ENCODE measurements around the gene CES4A.
A peak's percentile ranks its signal among the peaks of the same experiment; 100 is the strongest.
"Not testable (repeated sequence)": the region's sequence is repeated elsewhere in the genome, so short reads cannot be mapped to it uniquely, and the experiment has no call there.

CES4A gene

DNA sequence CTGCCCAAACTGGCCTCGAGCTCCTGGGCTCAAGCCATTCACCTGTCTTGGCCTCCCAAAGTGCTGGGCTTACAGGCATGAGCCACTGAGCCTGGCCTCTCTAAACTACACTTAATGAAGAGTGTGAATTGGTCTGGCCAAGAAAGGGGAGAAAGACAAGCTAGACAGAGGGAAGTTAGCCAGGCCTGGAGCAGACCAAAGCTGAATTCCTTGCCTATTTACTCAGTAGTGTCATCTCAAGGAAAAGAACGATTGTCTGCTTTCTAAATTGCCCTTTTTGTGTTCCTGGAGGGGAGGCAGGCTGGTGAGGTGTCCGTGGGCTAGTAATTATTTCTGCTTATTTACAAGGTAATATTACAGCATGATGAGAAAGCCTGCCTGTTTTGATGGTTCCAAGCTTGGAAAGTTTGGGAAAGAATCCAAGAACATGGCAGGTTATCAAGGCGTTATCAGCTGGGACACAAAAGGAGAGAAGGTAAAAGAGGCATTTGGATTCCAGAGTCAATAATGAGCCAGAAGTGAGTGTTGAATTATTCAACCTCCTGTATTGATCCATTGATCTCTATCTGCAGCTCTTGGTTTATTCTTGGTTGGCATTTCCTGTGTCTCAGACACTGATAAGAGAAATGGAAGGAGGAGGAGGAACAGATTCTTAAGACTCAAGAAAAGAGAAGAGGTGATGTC lies 34.3 kb downstream of the CES4A start:
- peak; percentile 56 for DNase-seq (ENCODE audit: low spot score)

DNA sequence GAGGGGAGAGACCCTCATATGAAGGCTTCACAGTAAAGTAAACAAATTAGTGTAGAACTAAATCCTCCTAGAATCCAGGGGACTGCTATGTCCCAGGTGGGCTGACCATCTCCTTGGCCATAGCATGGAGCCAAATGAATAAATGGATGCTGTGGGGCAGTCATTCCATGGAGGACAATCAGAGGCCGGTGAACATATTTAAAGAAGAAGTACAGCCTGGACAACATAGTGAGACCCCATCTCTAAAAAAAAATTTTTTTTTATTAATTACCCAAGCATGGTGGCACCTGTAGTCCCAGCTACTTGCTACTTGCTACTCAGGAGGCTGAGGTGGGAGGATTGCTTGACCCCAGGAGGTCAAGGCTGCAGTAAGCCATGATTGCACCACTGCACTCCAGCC lies 35.3 kb downstream of the CES4A start:
- no peak for DNase-seq (ENCODE audit: low spot score)

DNA sequence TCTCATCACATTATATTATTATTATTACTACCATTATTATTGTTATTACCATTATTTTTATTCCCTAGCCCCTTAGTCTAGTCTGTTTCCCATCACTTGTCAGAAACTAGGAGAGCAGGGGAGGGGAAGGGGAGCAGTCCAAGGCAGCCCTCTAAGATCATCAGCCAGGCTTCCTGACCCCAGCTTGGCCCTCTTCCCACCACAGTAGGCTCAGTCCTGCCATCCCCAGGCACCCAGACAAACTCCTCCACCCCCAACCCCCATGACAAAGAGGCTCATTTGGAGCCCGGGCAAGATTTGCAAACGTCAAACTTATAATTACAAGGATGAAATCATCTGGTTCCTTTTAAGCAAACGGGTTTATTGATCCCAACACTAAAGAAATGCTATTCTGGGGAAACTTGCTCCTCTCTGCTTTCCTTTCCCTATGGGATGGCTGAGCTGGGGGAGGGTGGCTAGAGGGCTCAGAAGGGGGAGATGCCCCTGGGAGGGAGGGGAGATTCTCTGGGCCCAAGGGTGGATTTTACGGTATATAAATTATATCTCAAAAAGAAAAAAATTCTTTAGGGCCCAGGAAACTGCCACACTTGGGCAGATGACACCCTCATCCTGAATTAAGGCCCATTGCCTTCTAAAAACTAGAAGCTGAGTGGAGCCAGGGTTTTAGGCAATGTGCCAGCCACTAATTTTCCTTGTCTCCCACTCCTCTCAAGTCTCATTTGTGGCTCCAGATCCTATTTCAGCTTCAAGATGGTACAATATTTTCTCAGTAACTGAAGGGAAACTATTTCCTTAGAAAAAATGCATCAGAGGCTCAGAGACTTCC lies 36.2 kb downstream of the CES4A start:
- DNase-seq (ENCODE audit: low spot score), result no peak

DNA sequence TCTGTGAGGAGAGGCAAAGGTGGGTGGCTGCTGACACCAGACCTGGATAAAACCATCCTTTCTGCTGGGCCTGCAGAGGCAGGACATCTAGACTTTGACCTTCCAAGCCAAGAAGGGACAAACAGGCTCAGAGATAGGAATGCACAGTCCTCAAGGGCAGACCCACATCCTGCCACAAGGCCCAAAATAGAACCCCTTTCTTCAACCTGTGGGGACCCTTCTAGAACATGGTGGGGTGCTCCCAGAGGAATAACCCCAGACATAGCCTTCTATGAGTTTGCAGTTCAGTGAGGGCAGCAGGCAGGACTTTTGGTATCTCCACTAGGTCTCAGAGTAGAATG lies 36.8 kb downstream of the CES4A start:
- DNase-seq (ENCODE audit: low spot score), result no peak

DNA sequence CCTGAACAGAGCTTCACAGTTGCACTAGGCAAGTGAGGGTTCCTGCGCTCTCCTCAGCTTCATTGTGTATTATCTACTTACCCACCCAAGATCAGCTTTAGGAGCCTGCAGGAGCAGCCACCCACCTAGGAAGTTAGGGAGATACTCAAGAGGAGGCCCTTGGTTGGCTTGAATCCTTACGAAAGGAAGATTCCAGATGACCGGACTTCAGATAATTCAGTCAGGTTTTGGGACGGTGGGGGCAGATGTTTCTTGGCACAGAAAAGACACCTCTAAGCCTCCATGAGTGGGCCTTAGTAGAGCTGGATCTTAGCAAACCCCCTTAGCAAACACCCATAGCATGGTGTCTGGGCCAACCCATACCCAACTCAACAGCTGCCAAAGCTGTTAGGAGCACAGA lies 38.2 kb downstream of the CES4A start:
- no peak for DNase-seq (ENCODE audit: low spot score)

DNA sequence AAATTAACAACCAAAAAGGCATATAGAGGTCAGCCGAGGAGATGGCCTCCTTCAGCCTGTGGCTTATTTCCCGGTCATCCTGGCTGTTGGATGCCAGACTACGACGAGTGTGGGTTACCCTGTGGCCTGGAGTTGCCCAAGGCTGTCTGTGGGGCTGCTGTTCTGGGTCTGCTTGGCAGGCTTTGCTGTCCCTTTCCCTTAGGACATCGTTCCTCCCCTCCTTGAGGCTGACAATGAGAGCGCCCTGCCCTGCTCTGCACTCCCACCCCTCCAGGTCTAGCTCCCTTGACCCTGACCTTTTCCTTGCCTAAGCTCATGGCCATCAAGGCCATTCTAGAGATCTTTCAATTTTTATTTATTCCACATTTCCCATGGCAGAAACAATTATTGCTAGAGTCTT lies 38.7 kb downstream of the CES4A start:
- DNase-seq (ENCODE audit: low spot score), result no peak

DNA sequence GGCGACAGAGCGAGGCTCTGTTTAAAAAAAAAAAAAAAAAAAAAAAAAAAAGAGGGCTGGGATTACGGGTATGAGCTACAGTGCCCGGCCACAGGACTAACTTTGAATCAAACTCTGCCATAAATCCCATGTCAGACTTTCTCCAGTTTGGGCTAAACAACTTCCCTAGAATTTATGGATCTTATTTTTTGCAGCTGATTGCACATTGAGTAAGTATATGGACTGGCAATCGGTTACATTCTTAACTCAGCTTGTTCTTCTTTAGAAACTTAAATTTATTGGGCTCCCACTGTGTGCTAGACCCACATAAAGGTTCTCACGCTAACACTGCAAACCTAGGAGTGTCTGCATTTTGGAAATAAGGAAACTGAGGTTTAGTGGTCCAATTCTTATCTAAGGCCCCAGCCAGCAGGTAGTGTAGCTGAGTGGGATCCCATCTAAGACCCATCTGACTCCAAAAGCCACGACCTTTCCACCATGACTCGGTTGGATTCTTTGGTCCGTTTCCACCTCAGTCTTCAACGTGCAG lies 39.8 kb downstream of the CES4A start:
- no peak for DNase-seq (ENCODE audit: low spot score)

DNA sequence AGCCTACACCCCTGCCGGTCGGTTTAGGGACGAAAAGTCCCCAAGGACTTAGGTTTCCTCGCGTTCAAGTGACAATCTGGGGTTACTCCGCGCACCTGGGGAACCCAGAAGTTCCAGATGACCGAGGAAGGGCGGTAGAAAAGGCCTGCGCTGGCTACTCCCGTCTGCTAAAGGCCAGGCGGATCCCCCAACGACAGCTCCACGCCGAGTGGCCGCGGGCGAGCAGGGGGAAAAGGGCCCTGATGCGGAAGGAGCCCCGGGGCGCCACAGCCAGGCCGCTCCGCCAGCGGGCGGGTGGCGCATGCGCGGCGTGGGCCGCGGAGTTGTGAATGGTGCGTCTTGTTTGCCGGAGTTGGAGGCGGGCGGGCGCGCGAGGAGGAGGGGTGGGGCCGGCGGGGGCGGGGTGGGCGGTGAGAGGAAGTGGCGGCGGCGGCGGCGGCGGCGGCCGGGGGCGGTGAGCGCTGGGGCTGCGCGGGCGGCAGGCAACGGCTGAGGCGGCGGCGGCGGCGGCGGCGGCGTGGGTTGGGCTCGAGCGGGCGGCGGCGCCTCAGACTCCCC lies 40.4 kb downstream of the CES4A start, which contains the start of gene CBFB:
TSS of gene CBFB (plus strand) at position 454 of the 558 bp plus-strand sequence. CDS start 259 bp downstream, outside the sequence.
- peak; percentile 100 for DNase-seq (ENCODE audit: low spot score)

DNA sequence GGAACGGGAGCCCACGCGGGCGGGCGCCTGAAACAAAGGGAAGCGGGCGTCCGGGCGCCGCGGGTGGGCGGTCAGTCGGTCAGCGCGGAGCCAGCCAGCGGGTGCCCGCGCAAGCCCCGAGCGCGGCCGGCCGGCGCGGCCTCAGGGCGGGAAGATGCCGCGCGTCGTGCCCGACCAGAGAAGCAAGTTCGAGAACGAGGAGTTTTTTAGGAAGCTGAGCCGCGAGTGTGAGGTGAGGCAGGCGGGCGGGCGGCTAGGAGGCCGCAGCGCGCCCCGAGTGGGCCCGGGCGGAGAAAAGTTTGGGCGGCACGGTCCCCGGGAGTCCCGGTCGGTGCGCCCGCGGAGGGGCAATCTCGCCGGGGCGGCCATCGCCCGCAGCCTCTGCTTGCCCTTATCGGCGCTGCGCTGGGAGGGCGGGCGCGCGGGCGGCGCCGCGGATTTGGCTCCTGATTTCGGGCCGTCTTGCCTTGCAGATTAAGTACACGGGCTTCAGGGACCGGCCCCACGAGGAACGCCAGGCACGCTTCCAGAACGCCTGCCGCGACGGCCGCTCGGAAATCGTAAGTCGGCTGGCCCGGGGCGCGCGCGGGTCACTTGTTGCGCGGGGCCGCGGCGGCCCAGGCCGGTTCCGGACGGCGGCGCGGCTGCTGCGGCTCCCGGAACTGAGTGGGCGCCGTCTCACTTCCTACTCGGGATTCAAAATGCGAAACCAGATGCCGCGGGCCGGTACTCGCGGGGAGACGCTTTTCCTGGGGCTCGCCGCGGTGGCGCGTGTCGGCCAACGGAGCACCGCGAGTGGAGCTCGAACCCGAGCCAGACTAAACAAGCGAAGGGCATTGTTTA lies 41.1 kb downstream of the CES4A start:
- DNase-seq (ENCODE audit: low spot score), result peak; percentile 83

DNA sequence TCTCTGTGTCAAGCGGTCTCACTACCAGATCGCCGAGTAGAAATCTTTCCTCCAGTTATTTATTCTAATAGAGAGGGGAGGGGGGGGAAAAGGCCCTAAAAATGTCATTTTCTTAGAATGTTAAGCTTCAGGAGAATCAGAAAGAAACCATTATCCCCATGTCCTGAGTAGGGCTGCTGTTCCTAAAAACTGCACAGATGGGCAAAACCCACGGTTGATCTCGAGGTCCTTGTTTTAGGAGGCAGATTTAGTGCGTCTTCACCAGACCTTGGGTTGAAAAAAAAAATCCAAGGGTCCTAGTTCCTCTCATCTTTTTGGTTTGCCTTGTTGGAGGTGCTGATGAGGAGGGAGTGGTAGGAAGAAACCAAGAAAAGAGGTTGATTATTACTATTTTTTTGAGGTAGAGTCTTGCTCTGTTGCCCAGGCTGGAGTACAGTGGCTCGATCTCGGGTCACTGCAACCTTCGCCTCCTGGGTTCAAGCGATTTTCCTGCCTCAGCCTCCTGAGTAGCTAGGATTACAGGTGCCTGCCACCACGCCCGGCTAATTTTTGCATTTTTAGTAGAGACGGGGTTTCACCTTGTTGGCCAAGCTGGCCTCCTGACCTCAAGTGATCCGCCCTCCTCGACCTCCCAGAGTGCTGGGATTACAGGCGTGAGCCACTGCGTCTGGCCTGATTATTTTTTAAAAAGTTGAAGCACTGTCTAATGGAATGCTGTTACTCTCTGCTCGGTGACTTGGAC lies 42.0 kb downstream of the CES4A start:
- no peak for DNase-seq (ENCODE audit: low spot score)

DNA sequence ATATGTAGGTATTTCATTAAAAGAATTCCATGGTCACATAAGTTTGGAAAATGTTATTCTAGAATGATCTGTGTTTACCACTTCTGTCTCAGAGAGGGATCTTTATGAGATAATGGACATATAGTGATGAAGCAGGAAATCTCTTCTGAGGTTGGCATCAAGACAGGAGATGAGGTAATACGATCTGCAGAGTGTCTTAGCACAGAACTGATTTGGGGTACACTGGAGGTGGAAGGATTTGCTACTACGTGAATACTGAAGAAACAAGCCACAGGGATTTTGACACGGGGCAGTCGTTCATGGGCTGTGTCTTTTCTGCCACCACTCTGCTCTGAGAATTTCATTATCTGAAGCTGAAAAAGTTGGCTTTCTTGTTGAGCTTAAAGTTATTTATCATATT lies 46.1 kb downstream of the CES4A start:
- DNase-seq (ENCODE audit: low spot score), result no peak

DNA sequence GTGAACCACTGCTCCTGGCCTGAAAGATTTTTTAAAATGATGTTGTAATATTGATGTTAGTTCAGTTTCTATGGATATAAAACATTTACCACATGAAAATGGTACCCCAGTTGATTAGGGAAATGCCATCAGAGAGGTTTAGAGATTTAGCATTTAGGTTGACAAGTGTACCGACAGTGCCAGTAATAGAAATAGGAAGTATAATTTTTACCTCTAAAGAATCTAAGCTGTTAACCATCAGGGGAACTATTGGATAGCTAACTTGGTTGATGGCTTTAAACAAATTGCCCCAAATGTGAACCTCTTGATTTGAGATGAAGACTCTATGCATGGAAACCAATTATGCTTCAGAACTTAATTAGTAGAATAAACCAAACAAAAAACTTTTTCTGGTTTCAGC lies 47.0 kb downstream of the CES4A start:
- DNase-seq (ENCODE audit: low spot score), result no peak

DNA sequence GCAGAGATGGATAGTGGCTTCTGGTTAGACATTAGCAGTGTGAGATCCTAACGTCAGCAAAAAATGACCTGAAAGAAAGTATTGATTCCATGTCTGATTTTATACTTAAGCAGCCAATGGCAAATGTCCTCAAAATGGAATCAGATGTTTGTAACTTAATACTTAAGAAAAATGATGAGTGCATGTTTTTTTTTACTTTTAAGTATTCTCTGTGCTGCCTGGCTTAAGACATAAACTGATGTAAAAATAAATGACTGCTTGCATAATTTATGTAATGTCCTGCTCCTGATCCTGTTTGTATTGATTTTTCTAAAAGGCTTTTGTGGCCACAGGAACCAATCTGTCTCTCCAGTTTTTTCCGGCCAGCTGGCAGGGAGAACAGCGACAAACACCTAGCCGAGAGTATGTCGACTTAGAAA lies 47.9 kb downstream of the CES4A start:
- DNase-seq (ENCODE audit: low spot score), result no peak

DNA sequence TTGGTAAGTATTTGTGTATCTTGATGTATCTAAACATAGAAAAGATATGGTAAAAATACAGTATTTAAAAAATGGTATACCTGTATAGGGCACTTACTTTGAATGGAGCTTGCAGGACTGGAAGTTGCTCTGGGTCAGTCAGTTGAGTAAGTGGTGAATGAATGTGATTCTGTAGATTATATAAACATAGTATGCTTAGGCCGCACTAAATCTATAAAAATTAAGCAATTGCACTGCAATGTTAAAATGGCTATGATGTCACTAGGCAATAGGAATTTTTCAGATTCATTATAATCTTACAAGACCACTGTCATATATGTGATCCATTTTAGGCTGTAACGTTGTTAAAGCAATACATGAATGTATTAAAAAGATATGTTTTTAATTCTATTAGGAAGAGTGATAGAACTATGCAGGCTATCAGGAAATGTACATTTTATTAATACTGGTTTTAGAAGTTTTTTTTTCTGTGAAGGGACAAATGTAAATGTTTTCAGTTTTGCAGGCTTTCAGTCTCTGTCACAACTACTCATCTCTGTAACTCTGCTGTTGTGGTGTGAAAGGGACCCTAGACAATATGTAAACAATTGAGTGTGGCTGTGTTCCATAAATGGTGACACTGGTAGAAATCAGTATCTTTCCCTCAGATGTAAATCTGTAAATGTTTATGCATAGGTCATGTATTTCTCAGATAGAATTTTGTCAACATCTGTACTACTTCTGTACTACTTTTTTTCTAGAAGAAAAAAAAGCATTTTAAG lies 51.1 kb downstream of the CES4A start:
- no peak for DNase-seq (ENCODE audit: low spot score)

DNA sequence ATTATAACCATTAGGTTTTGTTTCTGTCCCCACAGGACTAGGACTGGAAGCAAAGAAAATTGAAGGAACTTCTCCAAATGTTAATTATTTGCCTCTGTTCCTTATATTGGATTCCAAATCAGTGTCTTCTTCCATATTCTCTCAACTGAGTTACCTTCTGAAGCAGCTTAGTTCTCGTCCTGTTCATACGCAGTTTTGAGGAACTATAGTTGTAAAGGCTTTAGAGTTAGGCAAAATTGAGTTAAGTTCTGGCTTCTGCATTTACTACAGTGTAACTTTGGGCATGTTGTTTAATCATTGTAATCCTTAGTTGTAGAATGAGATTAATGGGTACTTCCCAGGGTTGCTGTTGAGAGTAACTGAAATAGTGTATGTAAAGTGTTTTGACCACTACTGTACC lies 51.8 kb downstream of the CES4A start:
- DNase-seq (ENCODE audit: low spot score), result no peak

DNA sequence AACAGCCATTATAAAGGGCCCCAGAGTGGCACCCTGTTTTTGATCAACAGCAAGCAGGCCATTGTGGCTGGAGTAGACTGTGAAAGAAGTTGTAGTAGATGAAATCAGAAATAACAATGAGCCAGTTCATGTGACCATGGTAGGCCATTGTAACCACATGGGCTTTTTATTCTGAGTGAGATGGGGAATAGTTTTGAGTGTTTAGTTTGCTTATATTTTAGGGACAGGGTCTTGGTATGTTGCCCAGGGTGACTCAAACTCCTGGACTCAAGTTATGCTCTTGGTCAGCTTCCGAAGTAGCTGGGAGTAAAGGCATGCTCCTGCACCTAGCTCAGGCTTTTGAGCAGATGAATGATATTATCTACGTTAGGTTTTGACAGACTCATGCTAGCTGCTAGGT lies 52.5 kb downstream of the CES4A start:
- no peak for DNase-seq (ENCODE audit: low spot score)

DNA sequence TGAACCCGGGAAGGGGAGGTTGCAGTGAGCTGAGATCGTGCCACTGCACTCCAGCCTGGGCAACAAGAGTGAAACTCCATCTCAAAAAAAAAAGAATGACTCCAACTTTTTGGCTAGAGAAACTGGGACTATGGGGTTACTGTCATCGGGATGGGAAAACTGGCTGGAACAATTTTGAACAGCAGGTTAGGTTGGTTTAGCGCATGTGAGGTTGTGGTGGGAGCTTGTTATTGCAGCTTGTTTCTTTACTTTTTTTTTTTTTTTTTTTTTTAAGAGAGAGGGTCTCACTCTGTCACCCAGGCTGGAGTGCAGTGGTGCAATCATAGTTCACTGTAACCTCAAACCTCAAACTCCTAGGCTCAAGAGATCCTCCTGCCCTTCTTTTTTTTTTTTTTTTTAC lies 53.1 kb downstream of the CES4A start:
- not testable (repeated sequence) for DNase-seq (ENCODE audit: low spot score)

DNA sequence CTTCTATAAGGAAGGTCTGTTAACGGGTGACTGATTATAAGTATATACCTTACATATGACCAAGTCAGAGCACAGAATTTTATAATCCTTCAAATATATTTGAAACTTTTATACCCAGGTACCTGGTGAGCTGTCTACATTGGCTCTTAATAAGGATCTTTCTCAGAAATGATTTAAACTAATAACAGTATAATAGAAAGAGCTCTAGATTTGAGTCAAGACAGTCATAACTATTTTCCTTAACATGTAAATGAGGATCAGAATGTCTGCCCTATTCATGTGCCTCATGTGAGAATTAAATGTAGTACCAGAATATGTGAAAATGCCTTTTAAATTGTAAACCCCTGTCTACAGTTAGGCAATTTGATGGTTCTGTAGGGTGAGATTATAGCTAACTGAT lies 55.0 kb downstream of the CES4A start:
- DNase-seq (ENCODE audit: low spot score), result no peak

DNA sequence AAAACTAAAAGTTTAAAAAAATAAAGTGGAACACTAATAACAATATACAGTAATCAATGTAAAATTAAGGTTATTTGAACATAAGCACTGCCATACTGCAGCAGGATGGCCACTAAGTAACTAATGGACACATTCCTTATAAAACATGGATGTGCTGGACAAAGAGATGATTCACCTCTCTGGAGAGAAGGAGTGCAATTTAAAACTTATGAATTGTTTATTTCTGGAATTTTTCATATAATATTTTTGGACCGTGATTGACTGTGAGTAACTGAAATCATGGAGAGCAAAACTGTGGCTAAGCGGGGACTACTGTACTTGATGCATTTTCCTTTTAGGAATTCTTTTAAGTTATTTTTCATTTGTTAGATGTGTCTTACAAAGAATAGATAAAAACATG lies 62.4 kb downstream of the CES4A start:
- DNase-seq (ENCODE audit: low spot score), result no peak

DNA sequence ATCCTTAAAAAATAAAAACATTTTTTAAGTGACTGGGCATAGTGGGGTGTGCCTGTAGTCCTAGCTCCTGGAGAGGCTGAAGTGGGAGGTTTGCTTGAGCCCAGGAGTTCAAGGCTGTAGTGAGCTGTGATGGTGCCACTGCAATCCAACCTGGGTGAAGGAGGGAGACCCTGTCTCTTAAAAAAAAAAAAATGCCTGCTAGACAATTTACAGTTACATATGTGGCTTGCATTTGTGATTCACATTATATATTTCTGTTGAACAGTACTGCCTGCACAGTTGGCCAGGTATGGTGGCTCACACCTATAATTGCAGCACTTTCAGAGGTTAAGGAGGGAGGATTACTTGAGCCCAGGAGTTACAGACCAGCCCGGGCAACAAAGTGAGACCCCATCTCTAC lies 64.0 kb downstream of the CES4A start:
- no peak for DNase-seq (ENCODE audit: low spot score)
